GM23338 (cell line): ENCODE results near the gene CYP2D6. TPM values are rescaled to one million over a fixed set of nuclear protein-coding genes. Genes with fewer than 3 reads are reported as not detected.

ENCODE experiments used
- CREB1 ChIP-seq: fragments of 250-450 bp; sonication (Bioruptor Pico); IDR thresholded peaks from 2 replicates; pipeline ENCODE4 v1.5.0; 2020; ENCODE audit warnings: low read depth, mild to moderate bottlenecking, moderate library complexity
- EZH2 ChIP-seq: fragments of 200-600 bp; sonication (generic); IDR thresholded peaks from one replicate; pipeline ENCODE4 v1.8.0; 2017; ENCODE audit warnings: antibody characterized with exemption, mild to moderate bottlenecking, low read depth; ENCODE audit not compliant: unreplicated experiment
- EZH2phosphoT487 ChIP-seq: fragments of 200-600 bp; sonication (generic); IDR thresholded peaks from one replicate; pipeline ENCODE4 v1.8.1; 2018; ENCODE audit warnings: antibody characterized with exemption; ENCODE audit not compliant: unreplicated experiment
- JUNB ChIP-seq: IDR thresholded peaks from one replicate; pipeline ENCODE4 v1.6.1; 2016; ENCODE audit warnings: antibody characterized with exemption; ENCODE audit not compliant: unreplicated experiment
- NANOG ChIP-seq: IDR thresholded peaks from 2 replicates; pipeline ENCODE4 v1.6.1; 2016; ENCODE audit warnings: antibody characterized with exemption, borderline replicate concordance
- POLR2AphosphoS5 ChIP-seq: IDR thresholded peaks from 2 replicates; pipeline ENCODE4 v1.6.1; 2016; ENCODE audit warnings: antibody characterized with exemption, low read depth
- STAT1 ChIP-seq: IDR thresholded peaks from one replicate; pipeline ENCODE4 v1.6.1; 2016; ENCODE audit warnings: antibody characterized with exemption; ENCODE audit not compliant: unreplicated experiment
- ZNF114 ChIP-seq: fragments of 250-450 bp; sonication (Bioruptor Pico); IDR thresholded peaks from 2 replicates; pipeline ENCODE4 v1.5.0; 2020; ENCODE audit warnings: mild to moderate bottlenecking, moderate library complexity
- ZNF331 ChIP-seq: fragments of 250-450 bp; sonication (Bioruptor Pico); IDR thresholded peaks from 2 replicates; pipeline ENCODE4 v1.5.0; 2020; ENCODE audit warnings: low read depth, mild to moderate bottlenecking, moderate library complexity
- polyA plus RNA-seq: library from polyadenylated mRNA; unstranded; fragments of >200 nt; fragmentation: Nextera tagmentation; extraction: Ambion mirVana; gene quantifications from 2 replicates; pipeline ENCODE4 v1.2.1, GENCODE V29; 2016
- total RNA-seq: library from RNA; depleted of rRNA; stranded (reverse); fragments of >200 nt; shearing (Covaris generic); gene quantifications from 2 replicates; pipeline ENCODE4 v1.2.3, GENCODE V29; 2014
- TF ChIP-seq, protein P1 (sequence below): fragments of 250-450 bp; sonication (Bioruptor Pico); IDR thresholded peaks from 2 replicates; pipeline ENCODE4 v1.5.0; 2020; ENCODE audit warnings: mild to moderate bottlenecking, moderate library complexity
- TF ChIP-seq, protein P2 (sequence below): IDR thresholded peaks from one replicate; pipeline ENCODE4 v1.6.1; 2018; ENCODE audit warnings: antibody characterized with exemption; ENCODE audit not compliant: unreplicated experiment
- TF ChIP-seq, protein P3 (sequence below), 2 experiments: fragments of 200-600 bp in 1 of 2; sonication (generic) in 1 of 2; conservative IDR thresholded peaks; 2 replicates each; pipeline versions ENCODE4 v1.5.1 to v1.6.1; 2016 to 2017; ENCODE audit warnings: antibody characterized with exemption in 2 of 2, low read depth in 2 of 2, mild to moderate bottlenecking in 2 of 2, moderate library complexity in 1 of 2

The CYP2D6 gene
- total and polyA plus RNA-seq, 2 experiments from 2014 or later, result 1.2 to 1.3 TPM

DNA sequence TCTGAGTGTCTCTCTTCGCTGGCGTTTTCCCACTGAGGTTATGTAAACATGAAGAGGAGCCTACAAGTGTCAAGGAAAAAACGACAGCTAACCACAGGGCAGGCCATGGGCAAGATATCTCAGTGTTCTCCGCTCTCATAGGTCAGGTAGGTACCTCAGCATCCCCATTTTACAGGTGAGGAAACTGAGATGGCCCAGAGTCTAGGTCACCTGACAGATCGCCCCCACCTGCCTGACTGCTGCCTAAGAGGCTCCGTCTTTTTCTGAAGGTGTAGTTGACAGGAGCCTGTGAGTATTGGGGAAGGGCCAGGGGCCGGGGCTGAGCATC lies 39.2 kb downstream of the CYP2D6 start (continued):
- TF ChIP-seq, protein P1, sequence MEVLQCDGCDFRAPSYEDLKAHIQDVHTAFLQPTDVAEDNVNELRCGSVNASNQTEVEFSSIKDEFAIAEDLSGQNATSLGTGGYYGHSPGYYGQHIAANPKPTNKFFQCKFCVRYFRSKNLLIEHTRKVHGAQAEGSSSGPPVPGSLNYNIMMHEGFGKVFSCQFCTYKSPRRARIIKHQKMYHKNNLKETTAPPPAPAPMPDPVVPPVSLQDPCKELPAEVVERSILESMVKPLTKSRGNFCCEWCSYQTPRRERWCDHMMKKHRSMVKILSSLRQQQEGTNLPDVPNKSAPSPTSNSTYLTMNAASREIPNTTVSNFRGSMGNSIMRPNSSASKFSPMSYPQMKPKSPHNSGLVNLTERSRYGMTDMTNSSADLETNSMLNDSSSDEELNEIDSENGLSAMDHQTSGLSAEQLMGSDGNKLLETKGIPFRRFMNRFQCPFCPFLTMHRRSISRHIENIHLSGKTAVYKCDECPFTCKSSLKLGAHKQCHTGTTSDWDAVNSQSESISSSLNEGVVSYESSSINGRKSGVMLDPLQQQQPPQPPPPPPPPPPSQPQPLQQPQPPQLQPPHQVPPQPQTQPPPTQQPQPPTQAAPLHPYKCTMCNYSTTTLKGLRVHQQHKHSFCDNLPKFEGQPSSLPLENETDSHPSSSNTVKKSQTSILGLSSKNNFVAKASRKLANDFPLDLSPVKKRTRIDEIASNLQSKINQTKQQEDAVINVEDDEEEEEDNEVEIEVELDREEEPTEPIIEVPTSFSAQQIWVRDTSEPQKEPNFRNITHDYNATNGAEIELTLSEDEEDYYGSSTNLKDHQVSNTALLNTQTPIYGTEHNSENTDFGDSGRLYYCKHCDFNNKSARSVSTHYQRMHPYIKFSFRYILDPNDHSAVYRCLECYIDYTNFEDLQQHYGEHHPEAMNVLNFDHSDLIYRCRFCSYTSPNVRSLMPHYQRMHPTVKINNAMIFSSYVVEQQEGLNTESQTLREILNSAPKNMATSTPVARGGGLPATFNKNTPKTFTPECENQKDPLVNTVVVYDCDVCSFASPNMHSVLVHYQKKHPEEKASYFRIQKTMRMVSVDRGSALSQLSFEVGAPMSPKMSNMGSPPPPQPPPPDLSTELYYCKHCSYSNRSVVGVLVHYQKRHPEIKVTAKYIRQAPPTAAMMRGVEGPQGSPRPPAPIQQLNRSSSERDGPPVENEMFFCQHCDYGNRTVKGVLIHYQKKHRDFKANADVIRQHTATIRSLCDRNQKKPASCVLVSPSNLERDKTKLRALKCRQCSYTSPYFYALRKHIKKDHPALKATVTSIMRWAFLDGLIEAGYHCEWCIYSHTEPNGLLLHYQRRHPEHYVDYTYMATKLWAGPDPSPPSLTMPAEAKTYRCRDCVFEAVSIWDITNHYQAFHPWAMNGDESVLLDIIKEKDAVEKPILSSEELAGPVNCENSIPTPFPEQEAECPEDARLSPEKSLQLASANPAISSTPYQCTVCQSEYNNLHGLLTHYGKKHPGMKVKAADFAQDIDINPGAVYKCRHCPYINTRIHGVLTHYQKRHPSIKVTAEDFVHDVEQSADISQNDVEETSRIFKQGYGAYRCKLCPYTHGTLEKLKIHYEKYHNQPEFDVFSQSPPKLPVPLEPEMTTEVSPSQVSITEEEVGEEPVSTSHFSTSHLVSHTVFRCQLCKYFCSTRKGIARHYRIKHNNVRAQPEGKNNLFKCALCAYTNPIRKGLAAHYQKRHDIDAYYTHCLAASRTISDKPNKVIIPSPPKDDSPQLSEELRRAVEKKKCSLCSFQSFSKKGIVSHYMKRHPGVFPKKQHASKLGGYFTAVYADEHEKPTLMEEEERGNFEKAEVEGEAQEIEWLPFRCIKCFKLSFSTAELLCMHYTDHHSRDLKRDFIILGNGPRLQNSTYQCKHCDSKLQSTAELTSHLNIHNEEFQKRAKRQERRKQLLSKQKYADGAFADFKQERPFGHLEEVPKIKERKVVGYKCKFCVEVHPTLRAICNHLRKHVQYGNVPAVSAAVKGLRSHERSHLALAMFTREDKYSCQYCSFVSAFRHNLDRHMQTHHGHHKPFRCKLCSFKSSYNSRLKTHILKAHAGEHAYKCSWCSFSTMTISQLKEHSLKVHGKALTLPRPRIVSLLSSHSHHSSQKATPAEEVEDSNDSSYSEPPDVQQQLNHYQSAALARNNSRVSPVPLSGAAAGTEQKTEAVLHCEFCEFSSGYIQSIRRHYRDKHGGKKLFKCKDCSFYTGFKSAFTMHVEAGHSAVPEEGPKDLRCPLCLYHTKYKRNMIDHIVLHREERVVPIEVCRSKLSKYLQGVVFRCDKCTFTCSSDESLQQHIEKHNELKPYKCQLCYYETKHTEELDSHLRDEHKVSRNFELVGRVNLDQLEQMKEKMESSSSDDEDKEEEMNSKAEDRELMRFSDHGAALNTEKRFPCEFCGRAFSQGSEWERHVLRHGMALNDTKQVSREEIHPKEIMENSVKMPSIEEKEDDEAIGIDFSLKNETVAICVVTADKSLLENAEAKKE (CRISPR knock-in tag), result no peak
- TF ChIP-seq EZH2phosphoT487, result no peak
- TF ChIP-seq NANOG, result no peak
- no peak for TF ChIP-seq JUNB
- no peak for TF ChIP-seq STAT1
- no peak for TF ChIP-seq ZNF114 (CRISPR knock-in tag)
- TF ChIP-seq POLR2AphosphoS5, result no peak
- TF ChIP-seq EZH2, result no peak
- TF ChIP-seq, protein P2, sequence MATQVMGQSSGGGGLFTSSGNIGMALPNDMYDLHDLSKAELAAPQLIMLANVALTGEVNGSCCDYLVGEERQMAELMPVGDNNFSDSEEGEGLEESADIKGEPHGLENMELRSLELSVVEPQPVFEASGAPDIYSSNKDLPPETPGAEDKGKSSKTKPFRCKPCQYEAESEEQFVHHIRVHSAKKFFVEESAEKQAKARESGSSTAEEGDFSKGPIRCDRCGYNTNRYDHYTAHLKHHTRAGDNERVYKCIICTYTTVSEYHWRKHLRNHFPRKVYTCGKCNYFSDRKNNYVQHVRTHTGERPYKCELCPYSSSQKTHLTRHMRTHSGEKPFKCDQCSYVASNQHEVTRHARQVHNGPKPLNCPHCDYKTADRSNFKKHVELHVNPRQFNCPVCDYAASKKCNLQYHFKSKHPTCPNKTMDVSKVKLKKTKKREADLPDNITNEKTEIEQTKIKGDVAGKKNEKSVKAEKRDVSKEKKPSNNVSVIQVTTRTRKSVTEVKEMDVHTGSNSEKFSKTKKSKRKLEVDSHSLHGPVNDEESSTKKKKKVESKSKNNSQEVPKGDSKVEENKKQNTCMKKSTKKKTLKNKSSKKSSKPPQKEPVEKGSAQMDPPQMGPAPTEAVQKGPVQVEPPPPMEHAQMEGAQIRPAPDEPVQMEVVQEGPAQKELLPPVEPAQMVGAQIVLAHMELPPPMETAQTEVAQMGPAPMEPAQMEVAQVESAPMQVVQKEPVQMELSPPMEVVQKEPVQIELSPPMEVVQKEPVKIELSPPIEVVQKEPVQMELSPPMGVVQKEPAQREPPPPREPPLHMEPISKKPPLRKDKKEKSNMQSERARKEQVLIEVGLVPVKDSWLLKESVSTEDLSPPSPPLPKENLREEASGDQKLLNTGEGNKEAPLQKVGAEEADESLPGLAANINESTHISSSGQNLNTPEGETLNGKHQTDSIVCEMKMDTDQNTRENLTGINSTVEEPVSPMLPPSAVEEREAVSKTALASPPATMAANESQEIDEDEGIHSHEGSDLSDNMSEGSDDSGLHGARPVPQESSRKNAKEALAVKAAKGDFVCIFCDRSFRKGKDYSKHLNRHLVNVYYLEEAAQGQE, result no peak
- no peak for TF ChIP-seq CREB1 (CRISPR knock-in tag)
- TF ChIP-seq, protein P3, sequence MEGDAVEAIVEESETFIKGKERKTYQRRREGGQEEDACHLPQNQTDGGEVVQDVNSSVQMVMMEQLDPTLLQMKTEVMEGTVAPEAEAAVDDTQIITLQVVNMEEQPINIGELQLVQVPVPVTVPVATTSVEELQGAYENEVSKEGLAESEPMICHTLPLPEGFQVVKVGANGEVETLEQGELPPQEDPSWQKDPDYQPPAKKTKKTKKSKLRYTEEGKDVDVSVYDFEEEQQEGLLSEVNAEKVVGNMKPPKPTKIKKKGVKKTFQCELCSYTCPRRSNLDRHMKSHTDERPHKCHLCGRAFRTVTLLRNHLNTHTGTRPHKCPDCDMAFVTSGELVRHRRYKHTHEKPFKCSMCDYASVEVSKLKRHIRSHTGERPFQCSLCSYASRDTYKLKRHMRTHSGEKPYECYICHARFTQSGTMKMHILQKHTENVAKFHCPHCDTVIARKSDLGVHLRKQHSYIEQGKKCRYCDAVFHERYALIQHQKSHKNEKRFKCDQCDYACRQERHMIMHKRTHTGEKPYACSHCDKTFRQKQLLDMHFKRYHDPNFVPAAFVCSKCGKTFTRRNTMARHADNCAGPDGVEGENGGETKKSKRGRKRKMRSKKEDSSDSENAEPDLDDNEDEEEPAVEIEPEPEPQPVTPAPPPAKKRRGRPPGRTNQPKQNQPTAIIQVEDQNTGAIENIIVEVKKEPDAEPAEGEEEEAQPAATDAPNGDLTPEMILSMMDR (conservative IDR thresholded peaks at IDR 0.05; ENCODE audit: low read depth in 2 of 2), result no peak
- TF ChIP-seq ZNF331 (CRISPR knock-in tag), result no peak
